OCI-LY3 (cell line): Measurements from ENCODE around the gene LRRC38.
"Not testable (repeated sequence)": the region's sequence is repeated elsewhere in the genome, so short reads cannot be mapped to it uniquely, and the experiment has no call there.

Experiments used
- EZH2phosphoT487 ChIP-seq: fragments of 200-600 bp; shearing (Covaris generic); IDR thresholded peaks from 2 replicates; pipeline ENCODE4 v1.6.1; 2018; ENCODE audit warnings: antibody characterized with exemption, mixed run types, low read depth
- TF ChIP-seq, protein P1 (sequence below): fragments of 200-600, 300-600 bp; sonication (generic); IDR thresholded peaks from 2 replicates; pipeline ENCODE4 v1.5.1; 2014; ENCODE audit warnings: antibody characterized with exemption, low read length, low read depth

DNA sequence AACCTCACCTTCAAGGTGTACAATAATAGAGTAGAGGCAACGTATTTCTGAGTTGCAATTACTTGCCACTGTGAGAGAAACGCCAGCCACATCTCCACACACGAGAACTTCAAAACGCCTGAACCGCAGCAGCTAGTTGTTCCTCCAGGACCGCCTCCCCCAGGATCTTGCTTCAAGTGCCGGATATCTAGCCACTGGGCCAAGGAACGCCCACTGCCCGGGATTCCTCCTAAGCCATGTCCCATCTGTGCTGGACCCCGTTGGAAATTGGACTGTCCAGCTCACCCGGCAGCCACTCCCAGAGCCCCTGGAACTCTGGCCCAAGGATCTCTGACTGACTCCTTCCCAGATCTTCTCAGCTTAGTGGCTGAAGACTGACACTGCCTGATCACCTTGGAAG is 49.2 kb upstream of the LRRC38 start:
- TF ChIP-seq, protein P1, sequence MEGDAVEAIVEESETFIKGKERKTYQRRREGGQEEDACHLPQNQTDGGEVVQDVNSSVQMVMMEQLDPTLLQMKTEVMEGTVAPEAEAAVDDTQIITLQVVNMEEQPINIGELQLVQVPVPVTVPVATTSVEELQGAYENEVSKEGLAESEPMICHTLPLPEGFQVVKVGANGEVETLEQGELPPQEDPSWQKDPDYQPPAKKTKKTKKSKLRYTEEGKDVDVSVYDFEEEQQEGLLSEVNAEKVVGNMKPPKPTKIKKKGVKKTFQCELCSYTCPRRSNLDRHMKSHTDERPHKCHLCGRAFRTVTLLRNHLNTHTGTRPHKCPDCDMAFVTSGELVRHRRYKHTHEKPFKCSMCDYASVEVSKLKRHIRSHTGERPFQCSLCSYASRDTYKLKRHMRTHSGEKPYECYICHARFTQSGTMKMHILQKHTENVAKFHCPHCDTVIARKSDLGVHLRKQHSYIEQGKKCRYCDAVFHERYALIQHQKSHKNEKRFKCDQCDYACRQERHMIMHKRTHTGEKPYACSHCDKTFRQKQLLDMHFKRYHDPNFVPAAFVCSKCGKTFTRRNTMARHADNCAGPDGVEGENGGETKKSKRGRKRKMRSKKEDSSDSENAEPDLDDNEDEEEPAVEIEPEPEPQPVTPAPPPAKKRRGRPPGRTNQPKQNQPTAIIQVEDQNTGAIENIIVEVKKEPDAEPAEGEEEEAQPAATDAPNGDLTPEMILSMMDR: not testable (repeated sequence)
- not testable (repeated sequence) for TF ChIP-seq EZH2phosphoT487
